Chondrocyte (in vitro differentiated cells): ENCODE results near the gene DDAH1. TPM values are rescaled to one million over a fixed set of nuclear protein-coding genes. Genes with fewer than 3 reads are reported as not detected.

Experiments used
- DNase-seq: peaks from one replicate; pipeline ENCODE4 v3.0.0; 2021; ENCODE audit warnings: mixed read lengths, low spot score
- H3K27ac Mint-ChIP-seq: one replicate; pipeline ENCODE4 v1.8.0; 2021; ENCODE audit warnings: mild to moderate bottlenecking, moderate library complexity, mixed read lengths; ENCODE audit not compliant: unreplicated experiment
- H3K27me3 Mint-ChIP-seq: 2 replicates; pipeline ENCODE4 v1.8.0; 2021; ENCODE audit warnings: low read depth, mixed read lengths
- H3K36me3 Mint-ChIP-seq: 2 replicates; pipeline ENCODE4 v1.8.0; 2021; ENCODE audit warnings: low read depth, mixed read lengths
- H3K4me1 Mint-ChIP-seq: 2 replicates; pipeline ENCODE4 v1.8.0; 2021; ENCODE audit warnings: low read depth, mild to moderate bottlenecking, mixed read lengths
- H3K4me3 Mint-ChIP-seq: one replicate; pipeline ENCODE4 v1.8.0; 2021; ENCODE audit warnings: mild to moderate bottlenecking, moderate library complexity, mixed read lengths; ENCODE audit not compliant: unreplicated experiment
- H3K9me3 Mint-ChIP-seq: 2 replicates; pipeline ENCODE4 v1.8.0; 2021; ENCODE audit warnings: low read depth, mixed read lengths
- CTCF ChIP-seq: fragments of 200-600 bp; sonication (generic); IDR thresholded peaks from 2 replicates; pipeline ENCODE4 v1.5.0; 2021; ENCODE audit warnings: antibody characterized with exemption, mild to moderate bottlenecking, moderate library complexity
- total RNA-seq: library from RNA; stranded (reverse); gene quantifications from 3 replicates; pipeline ENCODE4 v1.2.1, GENCODE V29; 2021

The DDAH1 gene
- total RNA-seq, 1 donor from 2014 or later = 91.8 TPM

- DNase-seq = no peak
- peaks cover 17% of the 10 kb centered on the region for H3K36me3 Mint-ChIP-seq
- no peak for TF ChIP-seq CTCF
- H3K9me3 Mint-ChIP-seq = peaks cover 7% of the 10 kb centered on the region
- H3K27ac Mint-ChIP-seq = no peak overlapping the region
- H3K4me3 Mint-ChIP-seq = no peak overlapping the region
- H3K4me1 Mint-ChIP-seq = peaks cover 39% of the 10 kb centered on the region
- H3K27me3 Mint-ChIP-seq = no peaks in the 10 kb centered on the region
These were observed 76.5 kb downstream of the DDAH1 start for GRCh38 chr1:85388416-85388815.

GRCh38 chr1:85387781-85388180, 77.2 kb downstream of the DDAH1 start:
- Mint-ChIP-seq H3K4me3 (no peak overlapping the region), H3K36me3 (peaks cover 22% of the 10 kb centered on the region), H3K9me3 (peaks cover 13% of the 10 kb centered on the region), H3K27me3 (no peaks in the 10 kb centered on the region), H3K4me1 (peaks cover 33% of the 10 kb centered on the region), H3K27ac (peak overlapping the region; percentile 34)
- no peak for DNase-seq
- TF ChIP-seq CTCF = no peak

GRCh38 chr1:85386068-85386722, 78.8 kb downstream of the DDAH1 start:
- Mint-ChIP-seq H3K9me3 (peaks cover 20% of the 10 kb centered on the region), H3K36me3 (peaks cover 28% of the 10 kb centered on the region), H3K4me3 (no peak overlapping the region), H3K4me1 (peaks cover 32% of the 10 kb centered on the region), H3K27me3 (no peaks in the 10 kb centered on the region), H3K27ac (peak overlapping the region; percentile 14)
- no peak for DNase-seq
- TF ChIP-seq CTCF = no peak

- Mint-ChIP-seq H3K4me3 (no peak overlapping the region), H3K36me3 (peaks cover 15% of the 10 kb centered on the region)
- no peak for DNase-seq
These were observed 85.5 kb downstream of the DDAH1 start for GRCh38 chr1:85379203-85380136.

More at GRCh38 chr1:85379203-85380136, 85.5 kb downstream of the DDAH1 start:
- H3K4me1 Mint-ChIP-seq = peaks cover 47% of the 10 kb centered on the region
- no peak for TF ChIP-seq CTCF
- no peaks in the 10 kb centered on the region for H3K27me3 Mint-ChIP-seq
- peaks cover 13% of the 10 kb centered on the region for H3K9me3 Mint-ChIP-seq
- H3K27ac Mint-ChIP-seq = peak overlapping the region; percentile 0
